NCI-H1105 (cell line): ENCODE results near the gene DHRS3.
"Not testable (repeated sequence)": the region's sequence is repeated elsewhere in the genome, so short reads cannot be mapped to it uniquely, and the experiment has no call there.

Source experiments
- DNase-seq: peaks from one replicate; lab custom pipeline; 2025; lab: John Stamatoyannopoulos, UW

DHRS3 gene

GRCh38 chr1:12573015-12573825, 44.8 kb downstream of the DHRS3 start:
- no peak for DNase-seq

DNA sequence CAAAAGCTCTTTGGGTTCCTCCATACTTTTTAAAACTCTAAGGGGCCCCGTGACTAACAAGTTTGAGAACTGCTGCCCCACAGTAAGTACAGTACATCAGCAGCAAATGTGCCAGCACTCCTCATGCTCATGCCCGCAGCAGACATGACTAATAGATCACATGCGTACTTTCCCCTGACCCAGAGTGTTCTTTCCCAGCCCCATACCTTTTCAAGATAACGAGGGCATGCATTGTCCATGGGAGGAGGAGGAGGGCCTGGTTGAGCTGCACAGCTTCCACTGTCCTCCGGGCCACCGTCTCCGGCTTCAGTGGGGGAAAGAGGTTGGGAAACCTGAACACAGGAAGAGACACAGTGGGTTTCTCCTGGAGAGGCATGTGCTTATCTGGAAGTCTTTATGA, 45.5 kb downstream of the DHRS3 start:
- DNase-seq, result no peak

DNA sequence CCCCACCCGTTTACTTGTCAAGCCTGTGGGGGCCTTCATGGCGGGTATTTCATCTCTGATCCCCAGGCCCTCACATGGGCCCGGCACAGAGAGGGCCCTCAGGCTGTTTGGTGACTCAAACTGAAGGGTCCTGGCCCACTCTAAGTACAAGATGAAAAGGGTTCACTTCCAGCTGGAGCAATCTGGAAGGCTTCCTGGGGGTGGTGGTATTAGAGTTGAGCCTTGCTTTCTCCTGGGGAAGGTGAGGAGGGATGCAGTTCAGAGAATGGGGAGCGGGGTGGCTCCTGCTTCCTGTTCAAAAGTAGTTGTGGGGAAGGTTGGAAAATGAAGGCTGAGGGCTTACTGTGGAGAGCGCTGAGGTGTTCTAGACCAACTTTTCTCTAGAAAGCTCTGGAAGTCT, 47.7 kb downstream of the DHRS3 start:
- no peak for DNase-seq

- DNase-seq, result no peak
These were observed 49.8 kb downstream of the DHRS3 start for GRCh38 chr1:12568009-12568767.

GRCh38 chr1:12567288-12567819, 50.7 kb downstream of the DHRS3 start:
- no peak for DNase-seq

- no peak for DNase-seq
These were observed 51.3 kb downstream of the DHRS3 start for GRCh38 chr1:12566484-12567287.

DNA sequence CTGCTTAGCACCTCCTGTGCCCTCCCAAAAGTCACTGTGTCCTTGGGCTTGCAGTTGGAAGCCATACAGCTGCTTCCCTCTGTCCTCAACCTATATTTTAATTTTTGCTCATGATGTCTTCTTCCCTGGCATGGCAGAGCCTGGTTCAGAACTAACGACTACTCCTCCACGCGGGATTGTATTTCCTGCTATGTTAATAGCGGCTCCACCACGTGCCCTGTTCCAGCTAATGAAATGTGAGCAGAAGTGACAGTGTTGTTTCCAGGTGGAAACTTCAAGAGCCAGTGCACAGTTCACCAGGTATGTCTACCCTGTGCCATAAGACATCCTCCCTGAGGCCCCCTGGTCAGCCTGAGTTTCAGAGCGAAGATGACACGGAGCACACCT, 52.1 kb downstream of the DHRS3 start:
- DNase-seq, result no peak

- DNase-seq, result no peak
These were observed 52.7 kb downstream of the DHRS3 start for GRCh38 chr1:12565094-12565965.

DNA sequence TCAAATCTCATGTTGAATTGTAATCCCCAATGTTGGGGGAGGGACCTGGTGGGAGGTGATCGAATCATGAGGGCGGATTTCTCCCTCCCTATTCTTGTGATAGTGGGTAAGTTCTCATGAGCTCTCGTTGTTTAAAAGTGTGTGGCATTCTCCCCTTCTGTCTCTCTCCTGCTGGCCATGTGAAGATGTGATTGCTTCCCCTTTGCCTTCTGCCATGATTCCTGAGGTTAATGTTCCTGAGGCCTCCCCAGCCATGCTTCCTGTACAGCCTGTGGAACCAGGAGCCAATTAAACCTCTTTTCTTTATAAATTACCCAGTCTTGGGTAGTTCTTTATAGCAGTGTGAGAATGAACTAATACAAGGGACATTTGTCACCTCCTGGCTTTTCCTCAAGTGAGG, 53.8 kb downstream of the DHRS3 start:
- DNase-seq, result not testable (repeated sequence)

- DNase-seq, result no peak
These were observed 54.9 kb downstream of the DHRS3 start for GRCh38 chr1:12562955-12563576.

- DNase-seq, result no peak
These were observed 56.9 kb downstream of the DHRS3 start for GRCh38 chr1:12561121-12561520.

- DNase-seq, result no peak
These were observed 60.8 kb downstream of the DHRS3 start for GRCh38 chr1:12556957-12557935.

- no peak for DNase-seq
These were observed 61.6 kb downstream of the DHRS3 start for GRCh38 chr1:12556368-12556930.

- no peak for DNase-seq
These were observed 62.3 kb downstream of the DHRS3 start for GRCh38 chr1:12555411-12556367.

DNA sequence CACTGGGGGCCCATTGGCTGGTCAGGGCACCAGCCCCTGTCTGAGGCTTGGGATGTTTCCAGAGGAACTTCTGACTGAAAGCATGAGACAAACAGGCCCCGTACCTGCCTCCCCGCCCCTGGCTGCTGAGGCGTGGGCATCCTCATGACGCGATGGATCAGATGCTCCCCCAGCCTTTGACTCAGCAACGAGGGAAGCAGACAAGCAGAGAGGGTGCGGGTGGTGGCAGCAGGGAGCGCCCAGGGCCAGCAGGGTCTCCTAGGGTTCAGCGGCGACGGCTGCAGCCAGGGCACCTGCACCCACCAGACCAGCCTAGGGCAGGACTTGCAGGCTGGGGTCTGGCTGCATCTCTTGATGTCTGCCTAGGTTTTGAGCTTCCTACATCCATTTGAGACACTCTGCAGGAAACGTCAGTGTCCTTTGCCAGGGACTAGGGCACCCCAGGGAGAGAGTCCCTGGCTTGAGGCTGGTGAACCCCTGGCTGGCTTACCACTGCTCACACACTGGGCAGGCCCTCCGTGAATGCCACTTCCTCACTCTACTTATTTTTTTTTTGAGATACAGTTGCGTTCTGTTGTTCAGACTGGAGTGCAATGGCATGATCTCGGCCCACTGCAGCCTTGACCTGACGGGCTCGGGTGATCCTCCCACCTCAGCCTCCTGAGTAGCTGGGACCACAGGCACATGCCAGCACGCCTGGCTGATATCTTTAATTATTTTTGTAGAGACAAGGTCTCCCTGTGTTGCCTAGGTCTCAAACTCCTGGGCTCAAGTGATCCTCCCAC, 63.3 kb downstream of the DHRS3 start:
- DNase-seq, result no peak

DNA sequence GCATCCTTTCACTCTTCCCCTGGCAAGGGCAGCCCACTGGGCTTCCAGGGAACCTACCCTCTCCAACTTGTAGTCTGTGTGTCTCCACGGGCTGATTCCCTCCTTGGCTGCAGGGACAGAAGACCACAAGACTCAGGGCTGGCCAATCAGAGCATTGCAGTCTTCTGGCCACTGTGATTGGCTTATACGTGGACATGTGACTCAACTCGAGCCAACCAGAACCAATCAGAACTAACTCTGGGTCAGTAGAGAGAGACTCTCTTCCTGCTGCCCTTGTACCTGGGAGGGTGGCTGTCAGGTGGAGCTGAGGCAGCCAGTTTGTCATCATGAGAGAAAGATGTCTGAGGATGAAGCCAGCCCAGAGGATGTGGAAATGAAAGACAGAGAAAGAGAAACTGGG, 64.0 kb downstream of the DHRS3 start:
- no peak for DNase-seq
